Measurements from ENCODE around the gene GRIA1.
A peak's percentile ranks its signal among the peaks of the same experiment; 100 is the strongest.

GRIA1 gene

DNA sequence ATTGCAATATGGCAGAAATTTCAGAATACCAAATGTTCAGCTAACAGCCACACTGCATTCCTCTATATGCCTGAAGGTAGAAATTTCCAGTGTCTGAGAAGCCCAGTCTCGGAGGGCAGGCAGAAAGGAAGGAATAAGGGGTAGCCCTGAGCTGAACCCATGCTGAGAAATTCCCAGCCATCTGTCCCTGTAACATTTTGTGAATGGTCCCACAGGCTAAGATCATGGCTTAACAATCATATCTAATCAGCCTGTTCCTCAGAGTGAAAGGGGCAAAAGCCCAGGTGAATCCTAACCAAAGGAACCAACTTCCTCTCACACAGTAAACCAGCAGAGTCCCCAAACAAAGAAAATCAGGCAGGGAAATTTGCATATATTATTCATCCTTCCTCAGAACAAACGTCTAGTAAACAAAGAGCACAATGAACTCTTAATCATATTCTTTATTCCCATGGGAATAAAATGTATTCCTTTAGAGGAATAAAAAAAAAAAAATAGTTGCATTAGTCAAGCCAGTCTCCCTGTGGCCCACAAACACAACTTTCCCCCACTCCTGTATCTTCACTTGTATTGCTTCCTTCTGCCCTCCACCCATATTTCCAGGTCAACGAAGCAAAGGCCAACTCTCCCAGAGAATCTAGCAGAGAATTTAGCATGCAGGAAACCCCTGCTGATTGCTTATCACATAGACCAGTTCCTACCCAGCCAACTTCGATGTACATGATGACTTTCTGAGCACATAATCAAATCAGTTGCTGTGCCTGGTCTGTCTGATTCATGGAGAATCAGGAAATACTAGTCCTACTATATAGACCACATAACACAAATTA, 290.6 kb downstream of the GRIA1 start:
- DNase-seq (ENCODE audit: low spot score) = no peak

DNA sequence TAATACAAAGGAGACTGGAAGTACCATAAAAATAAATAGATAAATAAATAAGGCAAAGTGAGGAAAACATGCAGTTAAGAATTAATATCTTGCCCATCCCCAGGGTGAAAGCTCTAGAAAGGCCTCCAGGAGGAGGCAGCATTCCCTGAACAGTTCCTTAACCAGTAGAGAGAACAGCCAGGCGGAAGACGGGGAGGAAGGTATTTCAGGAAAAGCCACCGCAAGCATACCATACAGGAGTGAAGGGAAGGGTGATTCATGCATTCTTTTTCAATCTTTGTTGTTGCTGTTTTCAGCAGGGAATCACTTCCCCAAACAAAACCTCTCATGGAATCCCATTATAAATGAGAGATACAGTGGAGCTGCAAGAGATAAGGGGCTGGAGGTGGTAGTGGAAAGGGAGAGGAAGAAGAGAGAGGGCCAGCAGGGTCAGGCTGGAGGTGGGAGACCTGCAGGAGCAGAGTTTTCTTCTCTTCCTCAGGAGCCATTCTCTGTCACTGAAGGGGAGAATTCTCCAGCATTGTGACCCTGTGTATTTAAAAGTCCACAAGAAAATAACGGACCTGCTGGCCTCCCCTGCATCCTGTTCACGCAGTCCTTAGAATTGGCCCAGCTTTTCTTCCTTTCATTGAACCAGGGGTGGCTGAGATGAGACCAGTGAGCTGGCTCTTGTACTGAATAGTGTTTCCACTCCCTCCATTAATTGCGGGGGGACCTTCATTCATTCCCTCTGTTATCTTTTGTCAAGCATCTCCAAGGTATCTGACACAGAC, 292.3 kb downstream of the GRIA1 start:
- DNase-seq (ENCODE audit: low spot score) = no peak

DNA sequence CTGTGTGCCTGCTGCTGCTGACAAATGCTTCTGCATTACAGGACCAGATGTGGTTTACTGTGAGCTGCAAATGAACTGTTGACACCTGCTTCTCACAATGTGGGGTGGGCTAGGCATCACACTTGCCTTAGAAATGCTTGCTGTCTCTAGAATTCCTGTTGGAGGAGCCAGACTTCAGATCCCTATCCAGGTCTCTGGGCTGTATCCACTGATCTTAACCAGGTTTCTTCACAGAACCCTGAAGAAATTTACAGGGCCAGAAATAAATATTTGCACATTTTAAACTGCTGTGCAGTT, 292.8 kb downstream of the GRIA1 start:
- no peak for DNase-seq (ENCODE audit: low spot score)

DNA sequence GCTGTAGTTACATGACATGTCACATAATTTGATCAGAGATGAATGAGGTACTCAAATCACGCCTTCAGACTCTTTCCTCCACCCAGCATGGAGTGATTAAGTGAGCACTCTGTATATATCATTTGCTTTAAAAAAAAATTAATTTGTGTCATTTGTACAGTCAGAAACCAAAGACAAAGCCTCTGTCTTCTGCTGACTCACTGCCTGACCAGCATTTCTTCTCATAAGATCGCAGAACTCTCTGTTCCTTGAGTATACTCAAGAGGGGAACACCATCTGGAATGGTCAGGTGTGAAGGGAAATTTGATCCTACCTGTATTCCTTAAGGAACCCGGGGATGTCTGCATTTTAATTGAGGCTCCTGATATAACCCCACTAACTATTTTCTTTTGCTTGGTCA, 293.8 kb downstream of the GRIA1 start:
- DNase-seq (ENCODE audit: low spot score) = no peak

DNA sequence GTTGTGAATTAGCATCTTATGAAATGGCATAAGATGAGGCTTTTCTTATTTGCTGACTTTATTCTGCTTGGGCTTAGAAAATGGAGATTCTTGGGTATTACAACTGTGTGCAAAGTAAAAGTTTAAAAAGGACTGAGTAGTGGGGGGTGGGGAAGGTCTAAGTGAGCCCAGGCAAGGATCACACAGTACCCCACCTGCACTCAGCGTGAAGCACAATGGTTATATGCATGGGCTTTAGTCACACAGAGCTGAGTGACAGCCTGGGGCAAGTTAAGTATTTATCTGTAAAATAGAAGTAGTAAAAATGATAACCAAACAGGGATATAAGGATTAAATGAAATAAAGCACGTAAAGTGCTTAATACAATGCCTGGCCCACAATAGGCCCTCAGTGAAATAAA, 300.9 kb downstream of the GRIA1 start:
- no peak for DNase-seq (ENCODE audit: low spot score)

DNA sequence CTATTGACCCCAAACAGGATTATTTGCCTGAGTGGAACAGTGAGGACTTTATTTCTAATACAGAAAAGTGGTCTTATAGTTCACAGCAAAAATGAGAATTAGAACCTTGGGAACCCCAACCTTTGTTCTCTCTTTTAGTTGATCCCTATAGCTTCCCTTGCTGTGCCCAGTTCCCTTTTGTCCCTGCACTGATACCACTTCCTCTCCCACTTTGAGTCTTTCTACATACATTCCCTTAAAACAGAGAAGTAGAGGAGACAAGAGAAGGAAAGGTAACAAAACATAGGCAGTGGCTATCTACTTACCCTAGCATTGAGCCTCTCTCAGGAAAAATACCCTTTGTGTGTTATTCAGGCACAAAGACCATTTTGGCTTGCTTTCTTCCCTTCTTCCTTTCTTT, 301.8 kb downstream of the GRIA1 start:
- no peak for DNase-seq (ENCODE audit: low spot score)

DNA sequence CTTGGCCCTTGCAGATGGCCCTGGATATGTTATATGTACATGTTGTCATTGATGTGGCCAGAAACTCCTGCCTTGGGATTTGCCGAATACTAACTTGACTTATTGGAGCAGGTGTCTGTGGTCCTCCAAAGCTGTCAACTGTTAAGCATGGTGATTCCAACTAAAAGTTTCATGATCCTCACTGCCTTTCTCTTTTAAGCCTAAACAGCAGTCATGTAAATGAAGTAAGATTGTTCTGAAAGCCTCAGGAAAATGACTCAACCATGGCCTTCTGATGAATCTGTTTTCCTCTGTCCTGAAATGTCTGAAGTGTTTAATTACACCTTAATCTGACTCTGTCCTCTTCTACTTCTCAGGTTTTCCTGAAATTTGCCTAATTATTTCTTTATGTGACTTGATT, 303.2 kb downstream of the GRIA1 start:
- DNase-seq (ENCODE audit: low spot score) = no peak

DNA sequence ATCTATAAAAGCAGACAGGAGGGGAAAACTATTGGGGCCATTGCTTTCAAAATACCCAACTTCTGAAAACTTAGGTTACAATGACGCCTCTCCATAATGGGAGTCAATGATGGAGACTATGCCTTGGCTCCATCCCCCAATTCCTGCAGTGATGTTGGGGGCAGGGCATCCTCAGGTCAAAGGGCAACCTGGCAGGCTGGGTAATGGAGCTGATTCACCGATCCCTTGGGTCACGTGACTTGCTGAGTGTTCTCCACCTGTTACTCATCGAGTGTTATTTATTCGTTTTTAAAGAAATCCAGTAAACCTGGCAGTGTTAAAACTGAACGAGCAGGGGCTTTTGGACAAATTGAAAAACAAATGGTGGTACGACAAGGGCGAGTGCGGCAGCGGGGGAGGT, 303.9 kb downstream of the GRIA1 start:
- no peak for DNase-seq (ENCODE audit: low spot score)

DNA sequence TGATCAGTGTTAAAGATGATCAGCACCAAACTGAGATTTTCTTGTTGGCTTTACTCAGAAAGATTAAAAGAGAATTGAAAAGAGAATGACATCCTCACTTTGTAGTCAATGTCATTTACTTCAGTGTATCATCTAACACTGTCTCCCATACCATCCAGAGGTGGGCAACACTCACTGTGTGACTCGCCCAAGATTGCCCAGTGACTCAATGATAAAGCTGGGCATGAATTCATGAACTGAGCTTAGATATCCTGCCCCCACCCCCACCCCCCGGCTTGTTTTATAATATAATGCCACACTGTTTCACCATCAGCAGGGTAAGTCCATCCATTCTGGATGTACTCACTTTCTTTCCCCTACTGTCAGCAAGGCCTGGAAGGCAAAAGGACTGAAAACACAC, 306.1 kb downstream of the GRIA1 start:
- no peak for DNase-seq (ENCODE audit: low spot score)

DNA sequence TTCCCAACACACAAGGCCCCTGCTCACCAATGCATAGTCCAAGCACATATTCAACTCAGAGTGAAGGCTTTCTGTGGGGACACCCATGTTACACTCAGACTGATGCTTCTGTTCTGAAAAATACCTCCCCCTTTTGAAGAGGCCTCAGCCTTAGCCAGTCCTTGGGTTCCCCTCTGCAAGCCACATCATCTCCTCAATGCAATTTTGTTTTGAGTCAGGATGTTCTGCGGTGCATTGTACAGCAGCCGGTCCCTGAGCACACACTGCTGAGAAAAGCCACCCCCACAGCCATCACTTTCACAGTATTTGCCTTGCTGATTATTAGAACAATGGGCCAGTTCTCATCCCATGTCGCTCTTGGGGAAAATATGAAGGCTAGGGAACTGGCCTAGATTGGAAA, 307.0 kb downstream of the GRIA1 start:
- DNase-seq (ENCODE audit: low spot score) = no peak

DNA sequence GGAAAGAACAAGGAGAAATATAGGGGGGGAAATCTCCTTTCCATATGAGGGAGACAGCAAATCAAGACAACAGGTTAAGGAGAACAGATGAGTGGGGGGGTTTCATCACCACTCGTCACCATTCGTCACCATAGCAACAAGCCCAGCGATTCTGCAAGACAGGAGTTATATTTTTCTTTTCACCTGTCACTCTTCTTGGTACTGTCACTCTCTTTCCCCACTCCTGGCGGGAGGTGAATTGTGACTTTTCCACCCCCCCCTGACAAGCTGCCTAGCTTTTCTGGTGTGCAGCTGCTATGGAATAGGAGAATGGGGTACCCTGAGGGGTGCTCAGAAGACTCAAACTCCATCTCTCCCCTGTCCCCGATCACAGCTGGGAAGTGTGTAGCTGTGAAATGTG, 308.4 kb downstream of the GRIA1 start:
- DNase-seq (ENCODE audit: low spot score) = no peak

DNA sequence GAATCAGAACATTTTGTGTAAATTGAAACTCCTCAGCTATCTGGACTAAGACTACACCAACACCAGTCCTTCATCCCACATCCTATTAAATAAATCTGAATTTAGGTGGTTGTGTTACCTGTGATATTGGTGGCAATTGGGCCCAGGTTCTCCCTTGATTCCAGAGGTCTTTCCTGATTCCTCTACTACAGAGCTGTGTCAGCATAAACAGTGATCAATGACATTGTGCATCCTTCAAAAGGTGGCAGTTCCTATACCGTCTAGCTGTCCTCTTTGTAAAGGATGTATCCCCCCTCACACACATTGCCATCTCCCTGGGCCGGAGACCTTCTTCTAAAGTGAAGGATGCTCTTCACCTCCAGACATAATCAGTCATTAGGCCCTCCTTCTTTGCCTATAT, 309.0 kb downstream of the GRIA1 start:
- DNase-seq (ENCODE audit: low spot score) = no peak

DNA sequence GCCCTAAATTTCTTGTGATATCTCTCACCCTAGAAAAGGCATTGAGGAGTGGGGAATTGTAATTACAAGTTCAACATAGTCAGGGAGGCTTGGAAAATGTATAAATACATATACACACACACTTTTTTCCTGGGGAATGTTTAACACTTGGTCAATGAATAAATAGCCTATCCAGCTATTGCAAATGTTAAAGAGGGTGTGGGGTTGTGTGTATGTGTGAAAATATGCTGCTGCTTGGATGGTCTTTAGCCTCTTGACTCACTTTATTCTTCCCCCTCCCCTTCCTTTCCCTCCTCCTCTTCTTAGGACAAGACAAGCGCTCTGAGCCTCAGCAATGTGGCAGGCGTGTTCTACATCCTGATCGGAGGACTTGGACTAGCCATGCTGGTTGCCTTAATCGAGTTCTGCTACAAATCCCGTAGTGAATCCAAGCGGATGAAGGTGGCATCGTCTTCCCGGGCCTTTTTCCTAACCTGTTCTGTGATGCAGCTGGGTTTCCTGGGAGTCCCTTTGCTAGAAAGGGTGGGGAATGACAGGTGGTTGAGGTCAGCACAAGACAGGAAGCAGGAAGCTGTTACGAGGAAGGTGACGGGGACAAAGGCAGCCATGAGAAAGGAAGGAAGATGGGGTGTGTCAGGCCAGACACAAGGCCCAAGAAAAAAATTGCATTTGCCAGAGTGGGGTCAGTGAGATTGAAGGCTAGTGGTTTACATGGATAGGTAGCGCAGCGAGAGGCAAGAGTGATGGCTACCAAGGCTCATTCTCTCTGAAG, 311.8 kb downstream of the GRIA1 start:
- DNase-seq (ENCODE audit: low spot score) = no peak

DNA sequence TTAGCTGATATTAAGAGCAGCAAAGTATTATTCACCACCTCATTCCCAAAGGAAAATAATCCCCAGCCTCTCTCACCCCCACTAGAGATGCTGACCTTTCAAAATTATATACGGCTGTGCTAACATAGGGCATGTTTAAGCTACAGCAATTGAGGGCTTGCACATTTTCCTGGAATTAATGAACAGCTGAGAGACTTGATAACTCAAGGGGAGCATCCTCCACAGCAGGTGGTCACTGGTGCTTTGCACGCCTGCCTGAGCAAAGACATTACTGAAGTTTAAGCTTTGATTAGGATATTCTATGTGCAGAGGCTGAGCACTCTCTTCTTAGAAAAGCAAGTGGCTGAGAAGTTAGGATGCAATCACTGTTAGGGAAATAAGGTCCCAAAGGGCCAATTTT, 317.3 kb downstream of the GRIA1 start:
- DNase-seq (ENCODE audit: low spot score) = no peak

DNA sequence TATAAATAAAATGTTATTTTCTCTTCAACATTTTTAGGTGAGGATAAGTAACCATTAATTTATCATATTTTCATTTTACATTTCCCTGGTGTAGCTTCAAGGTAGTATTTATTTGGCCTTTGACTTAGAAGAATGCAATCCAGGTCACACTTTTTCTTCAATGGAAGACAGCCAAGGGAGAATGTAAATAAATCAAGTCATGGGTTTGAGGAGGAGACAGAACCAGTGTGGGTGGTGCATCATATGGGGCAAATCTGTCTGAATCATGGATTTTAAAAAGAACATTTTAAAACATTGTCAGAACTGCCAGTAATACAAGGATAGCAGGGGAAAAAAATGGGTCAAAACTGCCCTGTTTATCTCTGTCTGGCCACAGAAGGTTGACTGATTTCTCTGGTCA, 318.7 kb downstream of the GRIA1 start:
- DNase-seq (ENCODE audit: low spot score) = no peak

DNA sequence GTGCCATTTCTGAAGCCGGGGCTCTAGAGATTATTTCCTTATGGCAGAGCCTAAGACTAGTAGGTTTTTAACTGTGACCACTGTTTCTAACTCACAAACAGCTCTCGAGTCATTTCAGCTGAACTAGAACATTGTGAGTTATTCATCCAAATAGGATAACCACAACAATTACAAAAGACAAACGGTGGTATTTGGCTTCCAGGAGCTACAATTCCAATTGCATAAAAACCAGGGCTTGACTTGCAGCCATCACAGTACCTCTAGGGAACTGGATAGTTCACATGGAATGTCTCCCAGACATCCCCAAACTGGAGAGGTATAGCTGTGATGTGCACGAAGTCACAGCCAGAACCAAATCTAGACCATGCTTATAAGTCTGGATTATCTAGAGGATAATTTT, 323.4 kb downstream of the GRIA1 start:
- DNase-seq (ENCODE audit: low spot score) = no peak

DNA sequence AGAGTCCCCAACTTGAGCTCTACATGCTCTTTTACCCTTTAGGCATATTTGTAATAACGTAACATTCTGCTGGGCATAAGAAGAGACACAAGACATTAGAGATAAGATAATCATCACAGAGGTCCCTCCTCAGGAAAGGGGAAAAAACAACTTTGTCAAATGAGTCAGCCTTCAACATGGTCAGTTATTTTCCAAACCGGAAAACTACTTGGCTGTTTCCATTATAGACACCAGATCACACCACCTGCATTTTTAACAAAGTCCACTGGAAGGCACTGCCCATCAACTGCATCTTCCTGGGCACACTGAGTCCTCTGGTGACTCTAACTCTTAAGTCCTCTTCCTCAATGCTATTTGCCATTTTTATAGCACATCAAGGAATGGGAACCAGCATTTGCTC, 326.4 kb downstream of the GRIA1 start:
- DNase-seq (ENCODE audit: low spot score) = no peak

DNA sequence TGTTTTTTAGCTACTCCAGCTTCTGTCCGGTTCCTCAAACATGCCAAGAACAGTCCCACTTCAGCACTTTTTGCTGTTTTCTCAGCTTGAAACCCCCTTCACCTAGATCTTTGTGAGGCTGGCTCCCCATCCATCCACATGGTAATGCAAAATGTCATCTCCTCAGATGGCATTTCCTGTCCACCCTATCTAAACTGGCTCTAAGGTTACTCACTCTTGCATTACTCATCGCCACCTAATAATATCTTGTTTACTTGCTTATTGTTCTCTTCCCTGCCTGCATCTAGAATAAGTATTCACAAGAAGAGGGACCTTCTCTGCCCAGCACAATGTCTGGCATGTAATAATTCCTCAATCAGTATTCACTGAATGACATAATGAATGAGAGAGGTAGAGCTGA, 328.2 kb downstream of the GRIA1 start:
- no peak for DNase-seq (ENCODE audit: low spot score)

DNA sequence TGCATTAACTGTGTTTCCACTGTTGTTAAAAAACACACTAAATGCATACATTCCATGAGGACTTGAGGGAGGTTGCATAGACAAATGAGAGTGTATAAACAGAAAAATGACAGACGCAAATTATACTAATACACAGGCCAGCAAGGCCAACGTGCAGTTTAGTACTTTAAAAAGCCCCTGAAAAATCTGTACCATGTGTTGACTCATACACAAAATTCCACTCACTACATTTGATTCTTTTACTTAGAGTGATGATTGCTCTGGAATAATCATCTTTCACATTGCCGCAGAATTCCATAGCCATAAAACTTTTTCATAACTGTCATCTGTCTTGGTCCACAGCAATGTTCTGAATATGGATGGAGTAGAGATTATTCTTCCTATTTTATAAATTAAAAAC, 332.6 kb downstream of the GRIA1 start:
- DNase-seq (ENCODE audit: low spot score) = no peak

DNA sequence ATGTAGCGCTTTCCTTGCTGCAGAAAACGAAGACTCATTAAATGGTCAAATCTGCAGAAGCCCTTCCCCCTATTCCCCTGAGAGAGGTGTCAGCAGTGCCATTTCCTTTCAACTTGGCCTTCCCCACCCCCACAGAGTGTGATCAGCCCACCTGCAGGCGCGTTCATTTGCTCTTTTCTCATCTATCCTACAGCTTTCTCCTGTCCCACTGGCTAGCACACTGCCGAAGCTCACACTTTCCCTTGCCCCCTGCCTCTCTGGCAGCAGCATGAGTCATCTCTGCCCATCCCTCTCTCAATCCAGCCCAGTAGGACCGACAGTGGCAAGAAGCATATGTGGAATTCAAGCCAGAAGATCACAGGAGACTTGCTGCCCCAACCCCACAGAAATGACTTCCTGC, 334.4 kb downstream of the GRIA1 start:
- DNase-seq (ENCODE audit: low spot score) = no peak

DNA sequence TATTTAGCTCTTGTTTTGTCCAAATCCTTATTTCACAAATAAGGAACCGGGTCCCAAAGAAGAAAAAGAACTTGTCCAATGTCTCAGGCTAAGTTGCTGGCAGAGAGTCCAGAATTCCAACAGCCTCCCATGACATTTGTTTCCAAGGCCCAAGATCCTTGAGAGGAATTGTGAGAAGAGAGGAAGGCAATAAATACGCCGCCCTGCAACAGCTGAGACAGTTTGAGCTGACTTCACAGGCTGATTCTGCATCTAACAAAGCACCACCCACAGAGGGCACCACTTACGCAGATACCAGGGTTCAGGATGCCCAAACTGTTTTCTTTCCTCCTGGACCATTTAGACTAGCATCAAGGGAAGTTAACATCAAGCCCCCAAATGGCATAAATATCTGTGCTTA, 336.9 kb downstream of the GRIA1 start:
- DNase-seq (ENCODE audit: low spot score) = no peak

DNA sequence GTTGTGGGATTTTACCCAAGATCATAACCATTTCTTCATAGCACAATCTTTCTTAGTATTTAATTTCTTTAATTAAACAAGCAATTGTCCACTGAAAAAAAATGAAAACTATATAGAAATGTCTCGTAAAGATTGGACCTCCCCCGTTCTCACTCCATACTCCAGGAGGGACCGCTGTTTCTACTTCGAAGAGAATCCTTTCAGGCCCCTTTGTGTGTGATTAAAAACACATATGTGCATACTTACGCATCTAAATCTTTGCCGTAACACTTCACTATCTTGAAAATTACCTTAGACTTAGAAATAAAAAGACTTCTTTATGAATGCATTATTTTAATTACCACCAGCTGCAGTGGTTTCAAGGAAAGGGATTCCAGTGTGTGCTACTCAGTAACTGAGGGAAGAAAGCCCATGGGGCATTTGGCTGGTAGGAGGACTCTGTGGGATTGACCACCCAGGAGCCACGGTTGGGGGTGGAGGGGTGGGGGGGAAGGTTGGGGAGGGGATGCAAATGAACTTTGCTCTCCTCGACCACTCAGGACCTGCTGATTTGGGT, 339.1 kb downstream of the GRIA1 start:
- no peak for DNase-seq (ENCODE audit: low spot score)

DNA sequence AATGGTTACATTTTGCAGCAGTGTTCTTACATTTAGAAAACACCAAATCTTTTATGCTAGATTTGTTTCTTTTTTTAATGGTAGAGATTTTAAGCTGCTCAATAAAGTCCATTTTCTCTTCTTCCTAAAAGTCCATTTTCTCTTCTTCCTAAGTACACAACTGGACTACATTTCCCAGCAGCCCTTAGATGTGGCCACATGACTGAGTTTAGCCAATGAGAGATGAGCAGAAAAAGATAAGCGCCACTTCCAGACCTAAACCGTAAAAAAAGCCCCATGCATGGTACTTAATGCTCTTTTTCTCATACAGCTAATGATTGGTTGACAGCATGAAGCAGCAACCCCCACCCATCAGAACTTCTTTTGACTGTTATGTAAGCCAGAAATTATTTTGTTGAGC, 341.5 kb downstream of the GRIA1 start:
- peak; percentile 2 for DNase-seq (ENCODE audit: low spot score)
